HG02798 (cell line): ENCODE data around the gene ABCB8.

Experiments used
- ATAC-seq: cut with Tn5 transposase; IDR thresholded peaks from one replicate; pipeline ENCODE4 v1.9.1; 2021; ENCODE audit warnings: mild to moderate bottlenecking; ENCODE audit not compliant: unreplicated experiment, poor library complexity

Gene ABCB8

GRCh38 chr7:151081170-151082101 is 53.2 kb downstream of the ABCB8 start:
- no peak for ATAC-seq

DNA sequence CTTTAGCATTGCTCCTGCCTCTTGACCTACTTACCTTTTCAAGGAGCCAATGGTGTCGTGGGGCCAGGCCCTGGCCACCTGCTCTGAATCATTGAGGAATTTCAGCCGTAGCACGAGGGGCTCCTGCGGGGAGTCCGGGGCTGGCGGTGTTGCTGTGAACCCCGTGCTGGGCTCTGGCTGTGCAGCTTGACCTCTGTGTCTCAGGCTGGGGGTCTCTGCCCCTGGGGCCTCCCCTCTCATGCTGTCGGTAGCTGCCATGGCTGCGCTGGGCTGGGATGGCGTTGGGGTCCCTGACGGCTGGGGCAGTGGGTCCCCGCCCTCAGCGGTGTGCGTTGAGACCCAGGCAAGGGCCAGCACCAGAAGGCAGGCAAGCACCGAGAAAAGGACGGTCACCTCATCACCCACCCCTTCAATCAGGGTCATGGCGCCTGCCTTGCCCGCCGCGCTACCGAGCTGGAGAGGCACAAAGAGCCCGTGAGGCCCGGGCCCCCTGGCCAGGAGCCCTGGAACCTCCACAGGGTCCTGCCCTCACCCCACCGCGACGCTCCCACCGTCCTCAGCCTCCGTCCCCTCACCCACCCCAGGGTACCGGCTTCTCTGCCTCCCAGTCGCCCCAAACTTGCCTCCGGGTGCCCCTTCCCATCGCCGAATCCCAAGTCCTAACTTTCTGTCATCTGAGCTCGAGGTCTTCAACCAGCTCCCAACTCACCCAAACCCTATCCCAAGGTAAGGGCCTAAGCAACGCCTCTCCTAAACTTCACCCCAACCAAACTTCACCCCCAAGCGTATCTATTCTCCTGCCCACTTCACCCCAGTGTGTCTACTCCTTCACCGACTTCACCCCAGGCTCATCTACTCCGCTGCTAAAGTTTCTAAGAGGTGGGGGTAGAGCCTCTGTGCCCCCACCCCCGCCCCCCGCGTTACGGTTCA is 54.2 kb downstream of the ABCB8 start:
- ATAC-seq: no peak

- ATAC-seq: peak; percentile 64
These were observed 55.0 kb downstream of the ABCB8 start, which contains the start of gene TMUB1 for GRCh38 chr7:151083071-151083823. Gene TMUB1, minus strand, starts transcription at chr7:151083493. Its CDS starts 930 bp downstream, at chr7:151082563.

DNA sequence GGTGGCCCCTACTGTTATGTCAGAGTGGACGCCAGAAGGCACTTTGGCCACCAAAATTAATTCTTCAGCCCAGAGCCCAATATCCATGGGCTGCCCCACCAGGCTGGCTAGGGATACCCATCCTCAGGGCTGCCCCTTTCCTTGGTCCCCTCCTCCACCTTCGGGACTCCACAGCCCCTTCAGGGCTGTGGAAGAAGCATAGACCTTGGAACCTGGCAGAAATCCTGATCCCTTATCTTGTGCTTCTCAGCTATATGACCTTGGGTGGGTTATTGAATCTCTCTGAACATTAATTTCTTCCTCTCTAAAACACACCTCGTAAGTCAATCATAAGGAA is 55.5 kb downstream of the ABCB8 start:
- ATAC-seq: no peak

DNA sequence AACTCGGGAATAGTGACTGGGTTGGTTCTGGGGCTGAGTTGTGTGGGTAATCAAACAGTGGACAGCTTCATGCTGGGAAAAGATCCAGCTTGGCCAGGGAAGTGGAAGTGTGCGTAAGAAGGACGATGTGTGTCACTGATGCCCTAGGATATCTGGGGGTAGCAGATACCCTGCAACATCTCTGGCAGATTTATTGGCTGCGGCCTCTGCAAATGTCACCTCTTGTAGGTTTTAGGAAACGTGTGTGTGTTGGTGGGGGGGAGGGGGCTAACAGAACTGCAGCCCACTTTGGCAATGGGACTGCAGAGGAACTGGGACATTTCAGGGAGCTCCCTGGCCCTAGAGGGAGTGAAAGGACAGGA is 57.1 kb downstream of the ABCB8 start:
- ATAC-seq: no peak

- peak; percentile 51 for ATAC-seq
These were observed 57.7 kb downstream of the ABCB8 start, which contains the start of gene AGAP3 for GRCh38 chr7:151085691-151086620. Gene AGAP3, plus strand, starts transcription at chr7:151086475. Its CDS starts 267 bp downstream, at chr7:151086742.

DNA sequence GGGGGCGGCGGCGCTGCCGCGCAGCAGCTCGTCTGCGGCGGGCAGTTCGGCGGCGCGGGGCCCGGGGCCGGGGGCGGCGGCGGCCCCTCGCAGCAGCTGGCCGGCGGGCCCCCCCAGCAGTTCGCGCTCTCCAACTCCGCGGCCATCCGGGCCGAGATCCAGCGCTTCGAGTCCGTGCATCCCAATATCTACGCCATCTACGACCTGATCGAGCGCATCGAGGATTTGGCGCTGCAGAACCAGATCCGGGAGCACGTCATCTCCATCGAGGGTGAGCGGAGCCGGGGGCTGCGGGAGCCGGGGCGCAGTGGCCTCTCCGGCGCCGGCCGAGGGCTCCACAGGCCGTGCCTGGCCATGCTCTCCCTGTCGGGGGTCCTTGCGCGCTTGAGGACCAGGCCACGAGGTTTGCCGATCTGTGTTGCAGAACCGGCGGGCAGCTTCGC is 58.6 kb downstream of the ABCB8 start:
- no peak for ATAC-seq

- ATAC-seq: peak; percentile 28
These were observed 59.2 kb downstream of the ABCB8 start for GRCh38 chr7:151087245-151088018.

DNA sequence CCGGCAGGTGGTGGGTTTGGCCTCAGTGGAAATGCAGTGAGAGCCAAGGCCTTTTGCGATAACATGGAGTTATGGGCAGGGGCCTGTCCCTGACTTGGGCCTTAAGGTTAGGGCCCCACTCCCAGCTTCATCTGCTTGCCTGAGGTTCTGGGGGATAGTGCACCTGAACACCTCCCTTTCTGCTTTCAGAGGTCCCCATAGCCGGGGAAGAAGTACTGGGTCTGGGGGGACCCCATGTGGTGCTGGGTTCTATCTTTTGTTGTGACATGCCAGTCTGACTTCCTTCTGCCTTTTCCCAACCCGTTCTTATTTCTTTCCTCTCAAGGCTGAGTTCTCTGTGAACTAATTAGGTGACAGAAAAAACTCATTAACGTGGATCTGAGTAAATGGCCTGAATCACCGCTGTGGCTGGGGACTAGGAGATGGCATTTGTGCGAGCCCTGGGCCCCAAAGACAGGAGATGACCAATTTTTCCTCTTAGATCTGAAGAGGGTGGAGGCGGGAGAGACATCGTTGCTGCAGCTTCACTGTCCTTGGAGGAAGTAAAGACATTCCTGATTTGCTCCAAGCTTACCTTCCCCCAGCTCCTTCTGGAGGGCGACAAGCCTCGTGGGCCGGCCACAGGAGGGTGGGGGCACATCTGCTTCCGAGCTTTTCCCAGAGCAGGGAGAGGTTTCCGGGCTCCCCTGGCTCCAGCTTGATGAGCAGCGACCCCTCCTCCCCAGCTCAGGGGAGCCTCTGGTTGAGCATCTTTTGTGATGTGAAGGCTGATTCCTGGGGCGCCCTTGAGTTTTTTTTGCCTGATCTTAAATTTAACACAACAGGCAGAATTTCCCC is 60.0 kb downstream of the ABCB8 start:
- ATAC-seq: no peak

DNA sequence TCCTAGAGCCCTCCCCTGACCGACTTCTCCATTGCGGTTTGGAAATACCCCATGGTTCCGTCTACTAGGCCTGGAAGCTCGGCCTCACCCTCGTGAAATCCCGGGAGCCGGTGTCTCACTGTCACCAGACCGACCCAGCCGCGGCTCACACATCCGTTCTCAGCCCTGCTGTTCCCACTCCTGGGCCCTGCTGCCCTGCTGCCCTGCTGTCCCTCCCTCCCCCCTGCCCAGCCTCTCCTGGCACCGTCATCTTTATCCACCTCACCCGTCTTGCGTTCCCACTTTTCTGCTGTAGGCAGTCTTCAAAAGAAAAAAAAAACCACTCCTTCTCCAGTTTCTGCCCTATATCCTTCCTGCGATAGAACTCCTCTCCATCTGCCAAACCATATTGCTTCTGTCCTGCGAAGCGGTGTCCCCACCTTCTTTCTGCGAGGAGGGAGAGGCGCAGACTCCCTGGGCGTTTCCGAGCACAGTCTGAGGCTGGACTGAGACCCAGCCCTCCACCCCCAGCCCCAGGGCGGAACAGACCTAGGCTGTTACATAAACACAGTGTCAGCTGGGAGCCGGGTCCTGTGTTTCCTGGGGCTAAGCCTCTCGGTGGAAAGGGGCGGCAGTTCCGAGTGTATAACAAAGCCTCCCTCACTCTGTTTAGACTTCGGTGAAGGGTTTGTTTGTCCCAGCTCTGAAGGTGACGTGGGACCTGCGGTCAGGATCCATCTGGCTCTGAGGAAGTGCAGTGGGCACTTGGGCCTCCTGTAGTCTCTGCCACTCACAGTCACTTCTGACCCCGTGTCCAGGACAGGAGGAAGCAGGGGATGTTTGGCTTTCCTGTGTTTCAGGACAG is 60.8 kb downstream of the ABCB8 start:
- no peak for ATAC-seq

DNA sequence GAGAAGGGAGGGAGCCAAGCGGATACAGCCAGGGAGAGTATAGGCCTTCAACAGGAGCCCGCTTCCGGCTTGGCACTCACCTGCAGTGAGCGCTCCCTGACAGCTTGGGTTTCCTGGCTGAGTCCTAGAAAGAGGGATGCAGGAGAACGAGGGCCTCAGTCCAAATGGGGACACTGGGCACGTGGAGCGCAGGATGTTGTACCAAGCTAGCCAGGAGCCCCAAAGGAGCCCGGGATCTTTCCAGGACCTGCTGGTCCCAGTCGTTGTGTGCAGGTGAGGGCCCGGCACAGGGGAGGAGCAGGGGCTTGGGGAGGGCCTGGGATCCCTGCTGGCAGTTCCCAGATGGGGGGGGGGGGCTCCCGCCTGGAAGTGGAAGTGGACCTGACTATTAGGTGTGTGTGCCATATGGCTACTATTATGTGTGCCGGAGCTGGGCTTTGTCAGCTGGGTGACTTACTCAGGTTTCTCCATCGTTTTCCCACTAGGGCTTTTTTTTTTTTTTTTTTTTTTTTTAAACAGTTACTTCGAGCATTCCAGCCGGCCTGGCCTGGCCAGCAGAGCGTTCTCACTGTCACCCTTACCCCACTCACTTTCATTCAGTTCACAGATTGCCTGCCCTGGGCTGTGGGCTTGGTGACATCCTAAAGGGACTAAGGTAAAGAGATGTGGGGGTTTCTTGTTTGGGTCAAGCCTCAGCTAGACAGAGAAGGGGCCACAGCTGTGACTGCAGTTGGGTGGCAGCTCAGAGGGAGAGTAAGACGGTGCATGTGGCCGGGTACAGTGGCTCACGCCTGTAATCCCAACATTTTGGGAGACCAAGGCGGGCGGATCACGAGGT is 61.9 kb downstream of the ABCB8 start:
- ATAC-seq: no peak

GRCh38 chr7:151091003-151091402 is 62.8 kb downstream of the ABCB8 start:
- no peak for ATAC-seq

DNA sequence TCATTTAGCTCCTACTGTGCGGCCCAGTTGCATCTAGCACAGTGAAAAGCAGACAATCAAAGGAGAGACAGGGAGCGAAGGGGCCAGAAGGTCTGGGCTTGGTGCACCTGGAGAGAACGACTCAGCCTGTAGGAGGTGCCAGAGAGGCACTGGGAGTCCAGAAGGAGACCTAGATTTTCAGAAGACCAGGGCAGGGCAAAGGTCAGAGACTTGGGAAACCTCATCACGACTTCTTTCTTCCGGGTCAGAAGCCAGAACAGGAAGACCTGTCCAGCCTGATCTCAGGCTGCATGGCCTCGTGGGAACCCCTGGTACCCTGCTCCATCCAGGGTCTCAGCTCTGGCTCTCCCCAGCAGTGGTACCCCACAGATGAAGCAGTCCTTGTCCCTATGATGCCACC is 63.2 kb downstream of the ABCB8 start:
- peak; percentile 36 for ATAC-seq

GRCh38 chr7:151091988-151092387 is 63.7 kb downstream of the ABCB8 start:
- no peak for ATAC-seq

DNA sequence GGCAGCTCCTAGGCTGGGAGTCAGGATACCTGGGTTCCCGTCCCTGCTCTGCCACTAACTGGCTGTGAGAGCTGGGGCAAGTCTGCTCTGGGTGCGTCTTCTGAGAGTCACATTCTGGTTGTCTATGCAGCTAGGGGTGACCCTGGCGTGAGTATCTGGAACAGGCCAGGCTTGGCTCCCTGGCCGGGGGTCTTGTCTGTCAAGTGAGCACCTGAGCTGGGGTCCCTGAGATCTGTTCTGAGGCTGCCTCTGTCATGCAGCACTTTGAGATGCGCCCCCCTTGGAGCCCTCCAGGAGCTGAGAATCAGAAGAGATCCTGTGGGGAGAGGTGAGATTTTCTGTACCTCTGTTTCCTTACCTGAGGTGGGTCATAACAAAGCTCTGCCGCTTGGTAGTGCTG is 65.5 kb downstream of the ABCB8 start:
- ATAC-seq: no peak

GRCh38 chr7:151094675-151095074 is 66.4 kb downstream of the ABCB8 start:
- ATAC-seq: no peak
